K562 (cell line): ENCODE measurements around the gene HOXD13. TPM values are rescaled to one million over a fixed set of nuclear protein-coding genes. Genes with fewer than 3 reads are reported as not detected.

Source experiments
- ATAC-seq: fragments of 200-7000 bp; cut with Tn5 transposase; 3 replicates; pipeline ENCODE4 v1.9.1; 2020; ENCODE audit warnings: moderate library complexity
- BruUV-seq: library from RNA; stranded (reverse); fragments of 400-500 nt; replicated peaks from 2 replicates; lab custom pipeline; 2021; lab: Mats Ljungman, UMichigan
- CTCF ChIA-PET: fragments of 300-600 bp; formaldehyde crosslinking; extraction: SDS; loops from one replicate; lab custom pipeline; 2021; ENCODE audit warnings: low intra/inter-chr PET ratio; lab: Yijun Ruan, JAX
- POLR2A ChIA-PET: fragments of 300-600, 350-650 bp; sonication (Branson Sonifier 250); formaldehyde crosslinking; extraction: SDS; loops from one replicate; lab custom pipeline; 2021; ENCODE audit warnings: antibody characterized with exemption, inconsistent platforms; lab: Yijun Ruan, JAX
- DNase-seq, 4 experiments: peaks; one replicate each; pipeline versions ENCODE4 v3.0.0 to v3.0.0-alpha.2; 2011 to 2018; ENCODE audit warnings: low spot score in 3 of 4, mixed read lengths in 3 of 4; ENCODE audit errors: extremely low read depth in 1 of 4
- FAIRE-seq: peaks from 2 replicates; lab custom pipeline; 2011; peaks lifted over from hg19 to GRCh38; lab: Jason Lieb, UNC
- H2AFZ ChIP-seq: 2 replicates; pipeline ENCODE4 v1.6.0; 2011; ENCODE audit warnings: low read depth, low read length, control low read depth, inconsistent platforms
- H3K27ac ChIP-seq: fragments of 200-600 bp; 3 replicates; pipeline ENCODE4 v1.8.0; 2011; ENCODE audit warnings: low read depth, mild to moderate bottlenecking, control low read depth, inconsistent platforms, low read length, moderate library complexity, mixed read lengths; ENCODE audit errors: extremely low read depth
- H3K27me3 ChIP-seq, 2 experiments: fragments of 300-600 bp in 1 of 2; 2 replicates in 1 of 2; 3 replicates in 1 of 2; pipeline versions ENCODE4 v1.6.0 to v1.8.0; 2011; ENCODE audit warnings: inconsistent platforms in 2 of 2, low read length in 2 of 2, mild to moderate bottlenecking in 1 of 2, mixed read lengths in 1 of 2, moderate library complexity in 1 of 2; ENCODE audit not compliant: control insufficient read depth in 2 of 2, insufficient read depth in 2 of 2
- H3K36me3 ChIP-seq: fragments of 300-600 bp; 3 replicates; pipeline ENCODE4 v1.8.0; 2011; ENCODE audit warnings: mild to moderate bottlenecking, low read length, inconsistent platforms; ENCODE audit not compliant: control insufficient read depth, insufficient read depth
- H3K4me1 ChIP-seq, 2 experiments: fragments of 200-600 bp in 1 of 2; replicated peaks in 1 of 2; 2 replicates in 1 of 2; 3 replicates in 1 of 2; pipeline versions ENCODE4 v1.5.1 to v1.8.0; 2011; ENCODE audit warnings: inconsistent platforms in 2 of 2, low read length in 2 of 2, mild to moderate bottlenecking in 1 of 2, mixed read lengths in 1 of 2, moderate library complexity in 1 of 2; ENCODE audit not compliant: control insufficient read depth in 2 of 2, insufficient read depth in 2 of 2
- H3K4me2 ChIP-seq: 2 replicates; pipeline ENCODE4 v1.6.1; 2011; ENCODE audit warnings: low read length, control low read depth, inconsistent platforms, mixed read lengths; ENCODE audit not compliant: insufficient read depth
- H3K4me3 ChIP-seq: fragments of 200-600 bp; sonication (generic), shearing (Covaris generic); 2 replicates; pipeline ENCODE4 v1.5.1; 2016; ENCODE audit warnings: control low read depth, inconsistent platforms
- H3K79me2 ChIP-seq: fragments of 200-600 bp; 3 replicates; pipeline ENCODE4 v1.8.0; 2011; ENCODE audit warnings: low read length, inconsistent platforms; ENCODE audit not compliant: control insufficient read depth, insufficient read depth
- H3K9ac ChIP-seq, 2 experiments: 2 replicates each; pipeline versions ENCODE4 v1.6.0 to v1.6.1; 2011; ENCODE audit warnings: low read depth in 2 of 2, low read length in 2 of 2, control low read depth in 1 of 2, inconsistent platforms in 1 of 2, mild to moderate bottlenecking in 1 of 2, mixed read lengths in 1 of 2; ENCODE audit not compliant: insufficient read depth in 1 of 2
- H3K9me1 ChIP-seq: one replicate; pipeline ENCODE4 v1.6.0; 2011; ENCODE audit warnings: inconsistent platforms, mild to moderate bottlenecking, low read length, moderate library complexity; ENCODE audit not compliant: control insufficient read depth, insufficient read depth
- H3K9me3 ChIP-seq: replicated peaks from 2 replicates; pipeline ENCODE4 v1.5.1; 2011; ENCODE audit warnings: low read depth, low read length, inconsistent platforms; ENCODE audit not compliant: control insufficient read depth, insufficient read depth
- H4K20me1 ChIP-seq: replicated peaks from 2 replicates; pipeline ENCODE4 v1.6.1; 2011; ENCODE audit warnings: low read length, inconsistent platforms, mixed read lengths; ENCODE audit not compliant: control insufficient read depth, insufficient read depth
- CREB1 ChIP-seq, 2 experiments: sonication (generic) in 1 of 2; formaldehyde crosslinking in 1 of 2; IDR thresholded peaks; 2 replicates each; pipeline versions ENCODE4 v1.6.1 to v1.8.0; 2012 to 2022; ENCODE audit warnings: inconsistent platforms in 1 of 2, mild to moderate bottlenecking in 1 of 2, missing genetic modification reagents in 1 of 2, moderate library complexity in 1 of 2
- SP2 ChIP-seq: IDR thresholded peaks from 2 replicates; pipeline ENCODE4 v1.6.1; 2011; ENCODE audit warnings: mild to moderate bottlenecking, low read depth, low read length, moderate library complexity; ENCODE audit not compliant: poor library complexity, severe bottlenecking; ENCODE audit errors: extremely low read depth
- TAL1 ChIP-seq: fragments of 450-650 bp; IDR thresholded peaks from 2 replicates; pipeline ENCODE4 v1.6.1; 2016; ENCODE audit warnings: mild to moderate bottlenecking
- ZNF174 ChIP-seq: fragments of 250-450 bp; sonication (Bioruptor Pico); IDR thresholded peaks from 2 replicates; pipeline ENCODE4 v1.4.0; 2020; ENCODE audit warnings: mild to moderate bottlenecking
- WGBS: fragments of 100-300 bp; shearing (Covaris generic); methylation state at CpG from one replicate; pipeline ENCODE4 v1.1.6; 2016; ENCODE audit warnings: low coverage, mixed read lengths; ENCODE audit not compliant: insufficient coverage; ENCODE audit errors: missing lambda C conversion rate; 5-methylcytosine and 5-hydroxymethylcytosine counted together
- in situ Hi-C: fragments of 300-500 bp; cut with MboI; formaldehyde crosslinking; loops from 4 replicates; pipeline ENCODE4 v1.15.0; 2018; ENCODE audit warnings: inconsistent platforms, mixed read lengths
- intact Hi-C: fragments of 100-400 bp; cut with micrococcal nuclease; formaldehyde crosslinking; loops from 2 replicates; pipeline ENCODE4 v1.14.2; 2022
- polyA plus RNA-seq, 8 experiments: library from polyadenylated mRNA; depleted of rRNA in 4 of 8; stranded (reverse) in 5 of 8; unstranded in 3 of 8; fragments of >200 nt; fragmentation: Nextera tagmentation in 2 of 8; fragmentation: Illumina TruSeq in 1 of 8; extraction: Ambion mirVana in 2 of 8; extraction: Trizol in 1 of 8; gene quantifications; 2 replicates each; pipeline versions ENCODE4 v1.2.1 to v1.2.3, GENCODE V29; 2011 to 2014; ENCODE audit warnings: inconsistent platforms in 1 of 8, missing spikeins in 1 of 8
- total RNA-seq, 7 experiments: library from RNA; depleted of rRNA in 6 of 7; stranded (reverse); fragments of >200 nt in 6 of 7; fragmentation: Illumina TruSeq in 2 of 7; extraction: Trizol in 2 of 7; gene quantifications; 2 replicates each; pipeline versions ENCODE4 v1.2.1 to v1.2.3, GENCODE V29; 2011 to 2021; ENCODE audit warnings: low replicate concordance in 1 of 7
- TF ChIP-seq, protein P1 (sequence below): fragments of 250-450 bp; sonication (Bioruptor Pico); IDR thresholded peaks from 2 replicates; pipeline ENCODE4 v1.5.0; 2020; ENCODE audit warnings: mild to moderate bottlenecking, borderline replicate concordance
- TF ChIP-seq, protein P2 (sequence below): fragments of 250-450 bp; sonication (Bioruptor Pico); IDR thresholded peaks from 2 replicates; pipeline ENCODE4 v1.4.0; 2020

Gene HOXD13
- total and polyA plus RNA-seq, 9 of the 15 experiments (the other 6 are each of a cell fraction or from before 2014, with no cell fraction given) = 0.03 to 0.04 TPM; not detected in 7

DNA sequence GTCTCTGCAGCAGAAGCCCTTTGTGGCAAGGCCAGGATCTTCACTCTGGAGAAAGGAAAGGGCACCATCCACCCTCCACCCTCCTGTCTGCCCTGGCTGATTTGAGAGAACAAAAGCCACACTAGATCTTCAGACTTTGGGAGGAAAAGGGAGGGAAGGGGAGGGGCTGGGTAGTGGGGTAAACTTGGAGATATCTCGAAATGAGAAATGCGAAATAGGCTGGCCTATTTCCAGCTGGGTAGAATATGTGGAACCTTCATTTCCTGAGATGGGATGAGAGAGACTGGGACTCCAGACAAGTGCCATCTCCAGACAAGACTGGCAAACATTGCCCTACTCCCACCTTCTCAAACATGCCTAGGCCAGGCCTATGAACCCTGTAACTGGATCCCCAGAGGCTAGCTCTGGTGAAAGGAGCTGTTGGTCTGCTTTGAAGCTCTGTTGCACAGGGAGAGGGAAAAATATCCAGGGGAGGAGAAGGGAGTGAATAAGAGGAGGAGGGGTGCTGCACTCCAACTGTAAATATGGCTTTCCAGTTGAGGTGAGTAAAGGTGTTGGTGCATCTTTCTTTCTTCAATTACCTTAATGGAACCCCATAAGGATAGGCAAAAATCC lies 8.8 kb downstream of the HOXD13 start (continued):
- TF ChIP-seq, protein P1, sequence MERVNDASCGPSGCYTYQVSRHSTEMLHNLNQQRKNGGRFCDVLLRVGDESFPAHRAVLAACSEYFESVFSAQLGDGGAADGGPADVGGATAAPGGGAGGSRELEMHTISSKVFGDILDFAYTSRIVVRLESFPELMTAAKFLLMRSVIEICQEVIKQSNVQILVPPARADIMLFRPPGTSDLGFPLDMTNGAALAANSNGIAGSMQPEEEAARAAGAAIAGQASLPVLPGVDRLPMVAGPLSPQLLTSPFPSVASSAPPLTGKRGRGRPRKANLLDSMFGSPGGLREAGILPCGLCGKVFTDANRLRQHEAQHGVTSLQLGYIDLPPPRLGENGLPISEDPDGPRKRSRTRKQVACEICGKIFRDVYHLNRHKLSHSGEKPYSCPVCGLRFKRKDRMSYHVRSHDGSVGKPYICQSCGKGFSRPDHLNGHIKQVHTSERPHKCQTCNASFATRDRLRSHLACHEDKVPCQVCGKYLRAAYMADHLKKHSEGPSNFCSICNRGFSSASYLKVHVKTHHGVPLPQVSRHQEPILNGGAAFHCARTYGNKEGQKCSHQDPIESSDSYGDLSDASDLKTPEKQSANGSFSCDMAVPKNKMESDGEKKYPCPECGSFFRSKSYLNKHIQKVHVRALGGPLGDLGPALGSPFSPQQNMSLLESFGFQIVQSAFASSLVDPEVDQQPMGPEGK (CRISPR knock-in tag) = no peak
- no peak for TF ChIP-seq CREB1 (IDR thresholded peaks at IDR 0.05)
- no peak for TF ChIP-seq CREB1 (CRISPR knock-in tag; IDR thresholded peaks at IDR 0.05)
- TF ChIP-seq, all 486 proteins: peak for 0

DNA sequence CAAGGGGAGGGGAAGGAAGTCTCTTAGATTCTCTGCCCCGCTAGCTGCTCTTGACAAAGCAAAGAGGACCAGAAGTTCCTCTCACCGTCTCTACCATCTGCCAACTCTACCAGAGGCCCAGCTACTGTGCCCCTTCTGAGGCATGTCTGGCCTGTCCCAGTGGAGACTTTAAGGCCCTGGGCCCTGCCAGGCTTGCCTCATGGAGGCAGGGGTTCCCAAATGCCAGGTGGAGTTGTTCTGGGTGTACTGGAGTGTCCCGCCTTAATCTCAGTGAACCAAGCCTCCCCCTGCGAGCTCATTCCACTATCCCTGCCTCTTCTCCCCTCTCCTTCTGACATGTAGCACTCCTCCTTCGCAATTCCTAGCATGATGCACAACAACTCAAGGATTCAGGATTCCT lies 9.3 kb downstream of the HOXD13 start:
- no peak for ATAC-seq
- Histone ChIP-seq H3K4me2 (no peak overlapping the region), H3K79me2 (no peaks in the 10 kb centered on the region), H2AFZ (no peak overlapping the region), H4K20me1 (peaks cover 16% of the 10 kb centered on the region; the same call in 1 of the 2 replicates), H3K9me3 (no peaks in the 10 kb centered on the region), H3K9me1 (no peaks in the 10 kb centered on the region), H3K9ac (no peak overlapping the region), H3K4me3 (no peak overlapping the region), H3K27me3 (peaks cover 66 to 87% of the 10 kb centered on the region in 2 experiments), H3K27ac (no peak overlapping the region), H3K4me1 (peaks cover 2 to 31% of the 10 kb centered on the region in 2 experiments; a peak in 4 of 5 replicates), H3K36me3 (no peaks in the 10 kb centered on the region)
- WGBS = 0% methylated on average over 5 of the region's 5 CpGs
- FAIRE-seq = no peak
- TF ChIP-seq, protein P2, sequence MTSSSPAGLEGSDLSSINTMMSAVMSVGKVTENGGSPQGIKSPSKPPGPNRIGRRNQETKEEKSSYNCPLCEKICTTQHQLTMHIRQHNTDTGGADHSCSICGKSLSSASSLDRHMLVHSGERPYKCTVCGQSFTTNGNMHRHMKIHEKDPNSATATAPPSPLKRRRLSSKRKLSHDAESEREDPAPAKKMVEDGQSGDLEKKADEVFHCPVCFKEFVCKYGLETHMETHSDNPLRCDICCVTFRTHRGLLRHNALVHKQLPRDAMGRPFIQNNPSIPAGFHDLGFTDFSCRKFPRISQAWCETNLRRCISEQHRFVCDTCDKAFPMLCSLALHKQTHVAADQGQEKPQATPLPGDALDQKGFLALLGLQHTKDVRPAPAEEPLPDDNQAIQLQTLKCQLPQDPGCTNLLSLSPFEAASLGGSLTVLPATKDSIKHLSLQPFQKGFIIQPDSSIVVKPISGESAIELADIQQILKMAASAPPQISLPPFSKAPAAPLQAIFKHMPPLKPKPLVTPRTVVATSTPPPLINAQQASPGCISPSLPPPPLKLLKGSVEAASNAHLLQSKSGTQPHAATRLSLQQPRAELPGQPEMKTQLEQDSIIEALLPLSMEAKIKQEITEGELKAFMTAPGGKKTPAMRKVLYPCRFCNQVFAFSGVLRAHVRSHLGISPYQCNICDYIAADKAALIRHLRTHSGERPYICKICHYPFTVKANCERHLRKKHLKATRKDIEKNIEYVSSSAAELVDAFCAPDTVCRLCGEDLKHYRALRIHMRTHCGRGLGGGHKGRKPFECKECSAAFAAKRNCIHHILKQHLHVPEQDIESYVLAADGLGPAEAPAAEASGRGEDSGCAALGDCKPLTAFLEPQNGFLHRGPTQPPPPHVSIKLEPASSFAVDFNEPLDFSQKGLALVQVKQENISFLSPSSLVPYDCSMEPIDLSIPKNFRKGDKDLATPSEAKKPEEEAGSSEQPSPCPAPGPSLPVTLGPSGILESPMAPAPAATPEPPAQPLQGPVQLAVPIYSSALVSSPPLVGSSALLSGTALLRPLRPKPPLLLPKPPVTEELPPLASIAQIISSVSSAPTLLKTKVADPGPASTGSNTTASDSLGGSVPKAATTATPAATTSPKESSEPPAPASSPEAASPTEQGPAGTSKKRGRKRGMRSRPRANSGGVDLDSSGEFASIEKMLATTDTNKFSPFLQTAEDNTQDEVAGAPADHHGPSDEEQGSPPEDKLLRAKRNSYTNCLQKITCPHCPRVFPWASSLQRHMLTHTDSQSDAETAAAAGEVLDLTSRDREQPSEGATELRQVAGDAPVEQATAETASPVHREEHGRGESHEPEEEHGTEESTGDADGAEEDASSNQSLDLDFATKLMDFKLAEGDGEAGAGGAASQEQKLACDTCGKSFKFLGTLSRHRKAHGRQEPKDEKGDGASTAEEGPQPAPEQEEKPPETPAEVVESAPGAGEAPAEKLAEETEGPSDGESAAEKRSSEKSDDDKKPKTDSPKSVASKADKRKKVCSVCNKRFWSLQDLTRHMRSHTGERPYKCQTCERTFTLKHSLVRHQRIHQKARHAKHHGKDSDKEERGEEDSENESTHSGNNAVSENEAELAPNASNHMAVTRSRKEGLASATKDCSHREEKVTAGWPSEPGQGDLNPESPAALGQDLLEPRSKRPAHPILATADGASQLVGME (CRISPR knock-in tag) = no peak
- TF ChIP-seq ZNF174 (no peak), TAL1 (no peak), SP2 (no peak)
- ChIA-PET POLR2A (interaction anchor here (0.5 kb wide), 1 partner anchor 1324 kb away, joined by 3 read pairs; no protein-coding TSS in a partner anchor), CTCF (no interaction called here)
- in situ Hi-C loops (no loop called here), intact Hi-C loops (no loop called here)
- BruUV-seq = no TSS peak
- DNase-seq = no peak
